ENCODE results near the gene PCYT1A.
A peak's percentile ranks its signal among the peaks of the same experiment; 100 is the strongest.

The PCYT1A gene

DNA sequence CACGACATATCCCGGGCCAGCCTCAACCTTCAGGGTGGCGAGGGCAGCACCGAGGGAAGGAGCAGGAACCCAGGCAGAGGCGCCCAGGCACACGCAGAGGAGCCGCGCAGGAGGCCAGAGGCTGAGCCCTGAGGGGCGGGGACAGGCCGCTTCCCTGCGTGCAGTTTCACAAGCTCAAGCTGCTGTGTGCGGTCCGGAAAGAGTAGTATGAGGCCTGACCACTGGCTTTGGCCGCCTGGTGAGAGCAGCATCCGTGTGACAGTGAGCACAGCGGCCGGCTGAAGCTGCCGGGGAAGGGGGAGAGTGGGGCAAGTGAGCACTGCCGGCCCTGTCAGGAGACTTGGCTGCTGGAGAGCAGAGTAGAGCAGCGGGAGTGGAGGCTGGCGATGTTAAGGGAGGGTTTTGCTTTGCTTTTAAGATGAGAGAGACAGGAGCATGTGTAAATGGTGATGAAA lies 85.0 kb downstream of the PCYT1A start:
- TF ChIP-seq CSDC2 (CRISPR knock-in tag; IDR thresholded peaks at IDR 0.05) (no peak), PPARA (CRISPR knock-in tag; IDR thresholded peaks at IDR 0.05; ENCODE audit: borderline replicate concordance) (no peak), ZC3H10 (CRISPR knock-in tag; IDR thresholded peaks at IDR 0.05) (no peak), OSR1 (CRISPR knock-in tag; IDR thresholded peaks at IDR 0.05) (no peak)
- TF ChIP-seq, protein P1, sequence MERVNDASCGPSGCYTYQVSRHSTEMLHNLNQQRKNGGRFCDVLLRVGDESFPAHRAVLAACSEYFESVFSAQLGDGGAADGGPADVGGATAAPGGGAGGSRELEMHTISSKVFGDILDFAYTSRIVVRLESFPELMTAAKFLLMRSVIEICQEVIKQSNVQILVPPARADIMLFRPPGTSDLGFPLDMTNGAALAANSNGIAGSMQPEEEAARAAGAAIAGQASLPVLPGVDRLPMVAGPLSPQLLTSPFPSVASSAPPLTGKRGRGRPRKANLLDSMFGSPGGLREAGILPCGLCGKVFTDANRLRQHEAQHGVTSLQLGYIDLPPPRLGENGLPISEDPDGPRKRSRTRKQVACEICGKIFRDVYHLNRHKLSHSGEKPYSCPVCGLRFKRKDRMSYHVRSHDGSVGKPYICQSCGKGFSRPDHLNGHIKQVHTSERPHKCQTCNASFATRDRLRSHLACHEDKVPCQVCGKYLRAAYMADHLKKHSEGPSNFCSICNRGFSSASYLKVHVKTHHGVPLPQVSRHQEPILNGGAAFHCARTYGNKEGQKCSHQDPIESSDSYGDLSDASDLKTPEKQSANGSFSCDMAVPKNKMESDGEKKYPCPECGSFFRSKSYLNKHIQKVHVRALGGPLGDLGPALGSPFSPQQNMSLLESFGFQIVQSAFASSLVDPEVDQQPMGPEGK (CRISPR knock-in tag; IDR thresholded peaks at IDR 0.05; ENCODE audit: borderline replicate concordance): no peak
- TF ChIP-seq, protein P2, sequence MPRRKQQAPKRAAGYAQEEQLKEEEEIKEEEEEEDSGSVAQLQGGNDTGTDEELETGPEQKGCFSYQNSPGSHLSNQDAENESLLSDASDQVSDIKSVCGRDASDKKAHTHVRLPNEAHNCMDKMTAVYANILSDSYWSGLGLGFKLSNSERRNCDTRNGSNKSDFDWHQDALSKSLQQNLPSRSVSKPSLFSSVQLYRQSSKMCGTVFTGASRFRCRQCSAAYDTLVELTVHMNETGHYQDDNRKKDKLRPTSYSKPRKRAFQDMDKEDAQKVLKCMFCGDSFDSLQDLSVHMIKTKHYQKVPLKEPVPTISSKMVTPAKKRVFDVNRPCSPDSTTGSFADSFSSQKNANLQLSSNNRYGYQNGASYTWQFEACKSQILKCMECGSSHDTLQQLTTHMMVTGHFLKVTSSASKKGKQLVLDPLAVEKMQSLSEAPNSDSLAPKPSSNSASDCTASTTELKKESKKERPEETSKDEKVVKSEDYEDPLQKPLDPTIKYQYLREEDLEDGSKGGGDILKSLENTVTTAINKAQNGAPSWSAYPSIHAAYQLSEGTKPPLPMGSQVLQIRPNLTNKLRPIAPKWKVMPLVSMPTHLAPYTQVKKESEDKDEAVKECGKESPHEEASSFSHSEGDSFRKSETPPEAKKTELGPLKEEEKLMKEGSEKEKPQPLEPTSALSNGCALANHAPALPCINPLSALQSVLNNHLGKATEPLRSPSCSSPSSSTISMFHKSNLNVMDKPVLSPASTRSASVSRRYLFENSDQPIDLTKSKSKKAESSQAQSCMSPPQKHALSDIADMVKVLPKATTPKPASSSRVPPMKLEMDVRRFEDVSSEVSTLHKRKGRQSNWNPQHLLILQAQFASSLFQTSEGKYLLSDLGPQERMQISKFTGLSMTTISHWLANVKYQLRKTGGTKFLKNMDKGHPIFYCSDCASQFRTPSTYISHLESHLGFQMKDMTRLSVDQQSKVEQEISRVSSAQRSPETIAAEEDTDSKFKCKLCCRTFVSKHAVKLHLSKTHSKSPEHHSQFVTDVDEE (CRISPR knock-in tag; IDR thresholded peaks at IDR 0.05): no peak
- TF ChIP-seq, protein P3, sequence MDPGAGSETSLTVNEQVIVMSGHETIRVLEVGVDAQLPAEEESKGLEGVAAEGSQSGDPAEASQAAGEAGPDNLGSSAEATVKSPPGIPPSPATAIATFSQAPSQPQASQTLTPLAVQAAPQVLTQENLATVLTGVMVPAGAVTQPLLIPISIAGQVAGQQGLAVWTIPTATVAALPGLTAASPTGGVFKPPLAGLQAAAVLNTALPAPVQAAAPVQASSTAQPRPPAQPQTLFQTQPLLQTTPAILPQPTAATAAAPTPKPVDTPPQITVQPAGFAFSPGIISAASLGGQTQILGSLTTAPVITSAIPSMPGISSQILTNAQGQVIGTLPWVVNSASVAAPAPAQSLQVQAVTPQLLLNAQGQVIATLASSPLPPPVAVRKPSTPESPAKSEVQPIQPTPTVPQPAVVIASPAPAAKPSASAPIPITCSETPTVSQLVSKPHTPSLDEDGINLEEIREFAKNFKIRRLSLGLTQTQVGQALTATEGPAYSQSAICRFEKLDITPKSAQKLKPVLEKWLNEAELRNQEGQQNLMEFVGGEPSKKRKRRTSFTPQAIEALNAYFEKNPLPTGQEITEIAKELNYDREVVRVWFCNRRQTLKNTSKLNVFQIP (CRISPR knock-in tag; IDR thresholded peaks at IDR 0.05; ENCODE audit: borderline replicate concordance, low read depth): no peak
- no peak for ATAC-seq

DNA sequence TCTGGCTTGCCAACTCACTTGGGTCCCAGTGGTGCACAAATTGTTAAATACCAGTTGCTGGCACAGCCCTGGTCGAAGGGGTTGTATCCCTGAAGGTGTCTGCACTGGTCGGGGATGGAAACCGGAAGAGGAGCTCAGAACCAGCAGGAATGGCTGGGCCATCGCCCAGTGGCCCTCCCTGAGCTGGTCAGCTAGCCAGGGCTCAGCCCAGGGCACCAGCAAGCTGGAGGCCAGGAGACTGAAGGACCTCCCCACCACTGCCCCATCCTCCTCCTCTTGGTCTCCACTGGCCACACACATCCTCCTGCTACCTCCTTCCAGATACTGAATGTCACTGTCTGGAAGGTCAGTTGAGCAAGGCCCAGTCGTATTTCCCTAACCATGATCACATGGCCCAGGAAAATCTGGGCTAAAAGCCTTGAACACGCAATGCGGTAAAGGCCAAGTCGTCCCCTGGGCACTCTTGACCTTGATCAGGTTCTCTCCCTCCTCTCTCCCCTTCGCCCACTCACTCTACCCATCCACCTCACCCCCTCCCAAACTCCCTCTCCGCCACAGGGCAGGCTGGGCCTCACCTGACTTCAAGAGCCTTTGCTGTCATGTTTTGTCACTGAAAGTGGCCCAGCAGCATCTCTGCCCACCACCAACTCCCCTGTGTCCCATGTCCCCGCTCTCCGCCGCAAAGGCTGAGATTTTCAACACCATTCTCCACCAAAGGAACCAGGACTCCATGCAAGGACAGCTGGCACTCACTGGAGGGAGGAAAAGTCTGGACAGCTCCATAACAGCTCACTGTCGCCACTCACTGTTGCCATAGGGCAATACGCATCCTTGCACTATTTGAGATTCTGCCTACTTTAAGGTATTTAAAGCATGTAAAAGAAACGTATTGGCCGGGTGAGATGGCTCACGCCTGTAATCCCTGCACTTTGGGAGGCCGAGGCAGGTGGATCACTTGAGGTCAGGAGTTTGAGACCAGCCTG lies 88.5 kb downstream of the PCYT1A start:
- ATAC-seq: peak; percentile 34; the same call in 2 of the 3 replicates
- TF ChIP-seq ZNF70 (CRISPR knock-in tag; IDR thresholded peaks at IDR 0.05) (no peak), ESRRG (CRISPR knock-in tag; IDR thresholded peaks at IDR 0.05) (no peak), CSDC2 (CRISPR knock-in tag; IDR thresholded peaks at IDR 0.05) (no peak), ARNTL (CRISPR knock-in tag; IDR thresholded peaks at IDR 0.05; ENCODE audit: borderline replicate concordance, low read depth) (no peak), ZC3H10 (CRISPR knock-in tag; IDR thresholded peaks at IDR 0.05) (no peak), RARB (CRISPR knock-in tag; IDR thresholded peaks at IDR 0.05) (no peak), ZNF565 (CRISPR knock-in tag; conservative IDR thresholded peaks at IDR 0.05; ENCODE audit: low read depth) (no peak), ISL1 (CRISPR knock-in tag; IDR thresholded peaks at IDR 0.05) (no peak), TOX (CRISPR knock-in tag; IDR thresholded peaks at IDR 0.05; ENCODE audit: borderline replicate concordance) (no peak), ZFP3 (CRISPR knock-in tag; IDR thresholded peaks at IDR 0.05) (no peak), GLIS3 (CRISPR knock-in tag; IDR thresholded peaks at IDR 0.05) (no peak), OSR1 (CRISPR knock-in tag; IDR thresholded peaks at IDR 0.05) (no peak), ZNF8 (CRISPR knock-in tag; IDR thresholded peaks at IDR 0.05) (no peak)
- TF ChIP-seq, protein P4, sequence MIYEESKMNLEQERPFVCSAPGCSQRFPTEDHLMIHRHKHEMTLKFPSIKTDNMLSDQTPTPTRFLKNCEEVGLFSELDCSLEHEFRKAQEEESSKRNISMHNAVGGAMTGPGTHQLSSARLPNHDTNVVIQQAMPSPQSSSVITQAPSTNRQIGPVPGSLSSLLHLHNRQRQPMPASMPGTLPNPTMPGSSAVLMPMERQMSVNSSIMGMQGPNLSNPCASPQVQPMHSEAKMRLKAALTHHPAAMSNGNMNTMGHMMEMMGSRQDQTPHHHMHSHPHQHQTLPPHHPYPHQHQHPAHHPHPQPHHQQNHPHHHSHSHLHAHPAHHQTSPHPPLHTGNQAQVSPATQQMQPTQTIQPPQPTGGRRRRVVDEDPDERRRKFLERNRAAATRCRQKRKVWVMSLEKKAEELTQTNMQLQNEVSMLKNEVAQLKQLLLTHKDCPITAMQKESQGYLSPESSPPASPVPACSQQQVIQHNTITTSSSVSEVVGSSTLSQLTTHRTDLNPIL (CRISPR knock-in tag; IDR thresholded peaks at IDR 0.05; ENCODE audit: low read depth): no peak
- TF ChIP-seq, protein P2 (CRISPR knock-in tag; IDR thresholded peaks at IDR 0.05): no peak
- TF ChIP-seq, protein P3 (CRISPR knock-in tag; IDR thresholded peaks at IDR 0.05; ENCODE audit: borderline replicate concordance, low read depth): no peak
- TF ChIP-seq, protein P1 (CRISPR knock-in tag; IDR thresholded peaks at IDR 0.05; ENCODE audit: borderline replicate concordance): no peak

All from SK-N-SH treated with all-trans-retinoic acid at 6 μM for 48 hours (cell line).